Measurements from ENCODE around the gene ARSG. TPM values are rescaled to one million over a fixed set of nuclear protein-coding genes. Genes with fewer than 3 reads are reported as not detected.

Gene ARSG
- total and polyA plus RNA-seq, 2 of the 13 experiments (the other 11 are each of a cell fraction or from before 2014, with no cell fraction given), result 3.7 to 15.2 TPM

- TF ChIP-seq ZBTB46 (CRISPR knock-in tag; IDR thresholded peaks at IDR 0.05; ENCODE audit: borderline replicate concordance), result no peak
- TF ChIP-seq ZNF275 (CRISPR knock-in tag; IDR thresholded peaks at IDR 0.05; ENCODE audit: borderline replicate concordance), result no peak
- TF ChIP-seq NCOA2 (CRISPR knock-in tag; IDR thresholded peaks at IDR 0.05), result 0 out of 2 replicates have a peak, but pooled peaks have one; percentile 1
- TF ChIP-seq GATAD2A (CRISPR knock-in tag; IDR thresholded peaks at IDR 0.05), result peak; percentile 16; the same call in 1 of the 2 replicates
- no peak for TF ChIP-seq PAXIP1 (CRISPR knock-in tag; conservative IDR thresholded peaks at IDR 0.05)
- TF ChIP-seq RBM39 (IDR thresholded peaks at IDR 0.05; ENCODE audit: low read depth, low read length, poor library complexity, severe bottlenecking), result no peak
- TF ChIP-seq TIGD3 (CRISPR knock-in tag; IDR thresholded peaks at IDR 0.05; ENCODE audit: borderline replicate concordance), result no peak
- no peak for TF ChIP-seq SP5 (CRISPR knock-in tag; IDR thresholded peaks at IDR 0.05; ENCODE audit: borderline replicate concordance, low read depth)
- TF ChIP-seq ZBTB42 (CRISPR knock-in tag; IDR thresholded peaks at IDR 0.05), result 0 out of 2 replicates have a peak, but pooled peaks have one; percentile 31
- no peak for TF ChIP-seq ZFP91 (CRISPR knock-in tag; IDR thresholded peaks at IDR 0.05; ENCODE audit: borderline replicate concordance)
- TF ChIP-seq ZNF543 (CRISPR knock-in tag; IDR thresholded peaks at IDR 0.05), result no peak
- TF ChIP-seq ZSCAN25 (CRISPR knock-in tag; IDR thresholded peaks at IDR 0.05), result 0 out of 2 replicates have a peak, but pooled peaks have one; percentile 18
- 0 out of 2 replicates have a peak, but pooled peaks have one; percentile 13 for TF ChIP-seq ZFX (CRISPR knock-in tag; IDR thresholded peaks at IDR 0.05; ENCODE audit: low read depth)
- 0 out of 2 replicates have a peak, but pooled peaks have one; percentile 36 for TF ChIP-seq ZSCAN9 (CRISPR knock-in tag; IDR thresholded peaks at IDR 0.05; ENCODE audit: borderline replicate concordance)
- no peak for TF ChIP-seq ZNF280B (CRISPR knock-in tag; IDR thresholded peaks at IDR 0.05; ENCODE audit: borderline replicate concordance)
These were observed 96.3 kb downstream of the ARSG start (continued) for GRCh38 chr17:68387435-68388218.
